ENCODE measurements around the gene DUOXA2.
"Not testable (repeated sequence)": the region's sequence is repeated elsewhere in the genome, so short reads cannot be mapped to it uniquely, and the experiment has no call there.

The DUOXA2 gene

GRCh38 chr15:45117308-45118130 lies 3.4 kb downstream of the DUOXA2 start:
- DNase-seq, result no peak

- DNase-seq, result no peak
These were observed 4.0 kb downstream of the DUOXA2 start for GRCh38 chr15:45118131-45118588.

DNA sequence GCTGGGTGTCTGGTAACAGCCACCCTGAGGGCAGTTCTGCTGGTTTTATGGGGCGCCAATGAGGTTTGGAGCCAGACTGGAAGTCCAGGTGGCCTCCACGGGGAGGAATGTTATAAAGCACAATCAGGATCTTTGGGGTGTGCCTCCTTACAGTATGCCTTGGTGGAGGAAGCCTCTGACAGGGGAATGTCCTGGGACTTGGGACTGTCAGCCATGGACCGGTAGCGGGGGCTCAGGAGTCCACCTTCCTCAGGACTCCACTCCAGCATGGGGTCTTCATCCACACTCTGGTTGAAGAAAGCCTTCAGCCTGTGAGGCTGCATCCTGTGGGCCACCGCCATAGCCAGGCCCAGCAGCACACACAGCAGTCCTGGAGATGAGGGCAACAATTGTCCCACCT lies 4.9 kb downstream of the DUOXA2 start:
- DNase-seq, result no peak

DNA sequence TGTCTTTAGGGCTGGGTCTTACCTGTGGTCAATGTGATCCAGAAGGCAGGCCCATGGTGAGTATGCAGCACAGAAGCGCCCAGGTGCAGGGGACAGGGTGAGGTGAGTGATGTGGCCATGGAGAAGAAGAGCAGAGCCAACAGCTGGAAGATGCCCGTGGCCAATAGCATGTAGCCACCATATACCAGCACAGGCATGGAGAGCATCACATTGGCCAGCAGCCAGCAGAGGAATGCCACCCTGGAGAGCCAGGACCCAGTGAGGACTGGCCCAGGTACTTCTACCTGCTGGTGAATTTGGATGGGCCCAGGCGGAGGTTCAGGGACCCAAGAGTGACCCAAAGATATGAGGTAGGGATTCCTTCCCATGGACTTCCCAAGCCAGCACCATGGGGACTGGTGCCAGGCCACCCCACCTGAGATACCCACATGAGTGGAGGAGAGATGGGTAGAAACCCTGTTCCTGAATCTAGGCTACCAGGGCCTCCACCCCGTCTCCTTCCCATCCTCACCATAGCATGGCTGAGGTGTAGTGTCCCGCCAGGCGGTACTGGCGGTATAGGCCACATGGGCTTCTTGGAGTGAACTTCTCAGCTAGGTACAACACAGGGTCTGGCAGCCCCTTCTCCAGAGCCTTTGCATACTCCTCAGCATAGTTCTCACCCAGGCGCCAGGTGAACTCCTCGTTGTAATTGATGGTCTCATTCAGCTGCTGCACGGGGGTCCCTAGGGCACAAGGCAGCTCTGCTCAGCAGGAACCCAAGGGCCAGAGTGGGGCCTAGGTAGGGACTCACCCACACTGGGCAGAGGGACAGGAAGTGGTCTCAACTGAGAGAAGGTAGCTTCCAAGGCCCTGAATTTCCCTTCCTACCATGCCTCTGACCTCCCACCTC lies 6.2 kb downstream of the DUOXA2 start:
- no peak for DNase-seq

DNA sequence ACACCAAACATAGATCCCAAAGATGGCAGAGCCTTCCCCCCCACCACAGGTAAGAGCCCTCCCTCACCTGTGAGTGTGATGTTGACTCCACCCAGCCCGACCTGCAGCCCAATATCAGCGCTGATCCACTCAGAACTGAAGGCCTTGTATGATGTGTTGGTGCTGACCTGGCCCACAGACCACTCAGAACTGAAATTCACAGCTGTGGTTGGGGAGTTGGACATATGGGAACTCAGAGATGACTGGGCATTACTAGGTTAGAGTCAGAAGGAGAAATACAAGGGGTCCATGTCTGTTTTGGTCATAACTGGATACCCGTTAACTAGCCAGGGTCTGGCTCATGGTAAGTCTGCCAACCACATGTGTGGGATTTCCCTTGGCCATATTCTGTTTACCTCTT lies 6.9 kb downstream of the DUOXA2 start:
- no peak for DNase-seq

DNA sequence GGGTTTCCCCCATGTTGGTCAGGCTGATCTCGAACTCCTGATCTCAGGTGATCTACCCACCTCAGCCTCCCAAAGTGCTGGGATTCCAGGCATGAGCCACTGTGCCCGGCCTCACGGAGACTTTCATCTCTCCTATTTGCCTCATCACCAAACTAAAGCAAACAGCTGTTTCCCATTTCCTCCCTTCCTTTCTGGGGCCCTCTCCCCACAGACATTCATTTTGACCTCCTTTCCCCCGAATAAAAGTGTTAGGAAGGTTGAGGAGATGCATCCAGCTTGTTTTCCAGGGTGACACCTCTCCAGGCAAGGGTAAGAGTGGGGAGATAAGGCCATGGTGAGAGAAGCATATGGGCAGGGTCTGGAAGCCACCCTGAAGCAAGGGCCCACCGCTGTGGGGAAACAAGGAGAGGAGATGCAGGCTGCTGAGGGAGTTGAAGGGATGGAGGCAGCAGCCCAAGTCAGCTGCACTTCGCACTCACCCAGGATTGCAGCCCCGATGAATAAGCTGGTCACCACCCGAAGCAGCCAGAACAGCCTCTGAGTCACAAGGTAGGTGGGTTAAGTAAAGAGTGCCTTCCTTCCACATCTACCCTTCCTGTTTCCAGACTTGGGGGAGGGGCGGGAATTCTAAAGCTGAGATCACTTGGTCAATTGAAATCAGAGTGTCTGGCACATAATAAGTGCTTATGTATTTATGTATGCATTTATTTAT lies 7.7 kb downstream of the DUOXA2 start:
- DNase-seq, result no peak

DNA sequence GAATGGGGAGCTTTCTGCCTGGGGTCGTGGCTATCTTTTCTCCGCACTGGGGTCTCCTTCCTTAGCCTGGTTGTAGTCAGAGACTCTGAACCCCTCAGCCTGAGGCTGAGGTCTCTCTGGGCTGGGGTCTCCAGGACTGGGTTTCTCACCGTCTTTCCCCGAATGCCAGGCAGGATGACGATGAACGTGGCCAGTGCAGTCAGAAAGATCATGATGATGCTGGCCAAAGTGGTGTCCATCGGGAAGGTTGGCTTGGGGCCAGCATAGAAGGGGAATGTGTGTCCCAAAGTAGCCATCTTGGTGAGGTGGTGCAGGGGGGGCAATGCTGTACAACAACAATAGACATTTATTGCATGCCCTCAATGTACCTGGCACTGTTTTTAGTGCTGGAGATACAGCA lies 8.6 kb downstream of the DUOXA2 start:
- no peak for DNase-seq

GRCh38 chr15:45123397-45123796 lies 9.3 kb downstream of the DUOXA2 start:
- no peak for DNase-seq

DNA sequence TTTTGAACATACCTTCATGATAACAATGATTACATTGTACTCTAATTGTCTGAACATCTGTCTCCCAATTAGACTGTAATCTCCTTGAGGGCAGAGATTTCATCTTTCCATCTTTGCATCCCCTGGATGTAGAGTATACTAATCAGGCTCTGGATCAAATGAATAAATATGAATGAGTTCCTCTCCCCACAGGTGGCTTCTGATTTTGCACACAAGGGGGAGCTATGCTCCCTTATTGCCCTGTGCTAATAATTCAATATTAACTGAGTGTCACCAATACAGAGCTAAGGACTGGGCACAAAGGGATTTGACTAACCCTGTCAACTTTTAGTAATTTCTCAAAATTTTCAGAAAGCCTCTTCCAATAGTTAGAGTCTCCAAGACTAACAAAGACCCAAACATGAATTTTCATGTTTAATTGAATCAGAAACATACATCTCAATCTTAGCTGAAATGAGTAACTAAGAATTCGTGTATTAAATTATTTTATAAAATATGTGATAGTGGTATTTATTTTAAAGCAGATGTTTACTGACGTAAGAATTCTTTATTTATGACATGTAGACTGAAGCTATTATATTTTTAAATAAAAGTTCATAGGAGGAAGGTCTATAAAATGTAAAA lies 12.5 kb downstream of the DUOXA2 start:
- DNase-seq, result no peak

DNA sequence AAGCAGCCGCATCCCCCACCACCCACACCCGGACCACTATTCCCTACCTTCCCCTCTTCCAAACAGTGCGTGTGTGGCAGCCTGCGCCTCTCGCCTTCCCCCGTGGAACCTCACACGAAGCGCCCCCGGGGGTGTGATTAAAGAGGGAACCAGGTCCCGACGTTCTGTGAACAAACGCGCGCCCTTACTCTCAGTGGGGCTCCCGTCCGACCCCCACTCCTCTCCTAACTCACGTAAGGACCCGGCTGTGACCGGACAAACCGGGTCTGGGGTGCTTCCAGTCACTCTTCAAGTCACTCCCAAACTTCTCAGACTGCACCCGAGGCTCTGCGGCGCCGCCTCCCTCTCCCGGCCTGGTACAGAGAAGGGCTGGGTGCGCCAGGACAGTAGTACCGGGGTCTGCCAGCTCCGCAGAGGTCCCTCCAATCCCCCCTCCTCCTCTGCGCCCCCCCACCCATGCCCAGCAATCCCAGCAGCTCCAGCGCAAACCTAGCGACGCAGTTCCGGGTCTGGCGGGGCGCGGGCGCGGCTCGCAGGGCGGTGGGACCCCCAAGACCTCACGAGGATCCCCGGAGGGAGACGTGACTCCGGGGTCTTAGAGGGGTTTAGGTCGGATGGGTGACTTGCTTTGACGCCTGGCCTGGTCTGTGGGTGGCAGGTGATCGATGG lies 15.0 kb downstream of the DUOXA2 start:
- no peak for DNase-seq

- no peak for DNase-seq
These were observed 15.6 kb downstream of the DUOXA2 start, which contains the start of the genes DUOX1 and DUOXA1 for GRCh38 chr15:45129651-45130129. Gene DUOX1, plus strand, starts transcription at chr15:45129994. Its CDS starts 1,973 bp downstream, at chr15:45131967. Gene DUOXA1, minus strand, starts transcription at chr15:45129879. Its CDS starts 6,865 bp downstream, at chr15:45123014.

GRCh38 chr15:45130291-45131000 lies 16.3 kb downstream of the DUOXA2 start:
- DNase-seq, result no peak

- DNase-seq, result no peak
These were observed 17.4 kb downstream of the DUOXA2 start for GRCh38 chr15:45131510-45131909.

- DNase-seq, result no peak
These were observed 18.9 kb downstream of the DUOXA2 start for GRCh38 chr15:45132844-45133560.

- no peak for DNase-seq
These were observed 19.4 kb downstream of the DUOXA2 start for GRCh38 chr15:45133561-45133920.

DNA sequence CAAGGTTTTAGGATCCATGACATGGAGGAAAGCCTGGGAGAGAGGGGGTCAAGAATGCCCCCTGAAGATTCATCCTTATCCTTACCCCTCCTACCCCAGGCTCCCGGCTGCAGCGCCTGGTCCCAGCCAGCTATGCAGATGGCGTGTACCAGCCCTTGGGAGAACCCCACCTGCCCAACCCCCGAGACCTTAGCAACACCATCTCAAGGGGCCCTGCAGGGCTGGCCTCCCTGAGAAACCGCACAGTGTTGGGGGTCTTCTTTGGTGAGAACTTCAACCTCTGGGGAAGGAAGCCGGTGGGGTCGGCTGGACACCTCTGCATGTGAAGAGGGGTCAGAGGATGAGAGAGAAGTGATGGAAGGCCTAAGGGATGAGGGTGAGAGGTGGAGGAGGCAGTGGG lies 19.9 kb downstream of the DUOXA2 start:
- no peak for DNase-seq

- DNase-seq, result no peak
These were observed 20.8 kb downstream of the DUOXA2 start for GRCh38 chr15:45134682-45135604.

DNA sequence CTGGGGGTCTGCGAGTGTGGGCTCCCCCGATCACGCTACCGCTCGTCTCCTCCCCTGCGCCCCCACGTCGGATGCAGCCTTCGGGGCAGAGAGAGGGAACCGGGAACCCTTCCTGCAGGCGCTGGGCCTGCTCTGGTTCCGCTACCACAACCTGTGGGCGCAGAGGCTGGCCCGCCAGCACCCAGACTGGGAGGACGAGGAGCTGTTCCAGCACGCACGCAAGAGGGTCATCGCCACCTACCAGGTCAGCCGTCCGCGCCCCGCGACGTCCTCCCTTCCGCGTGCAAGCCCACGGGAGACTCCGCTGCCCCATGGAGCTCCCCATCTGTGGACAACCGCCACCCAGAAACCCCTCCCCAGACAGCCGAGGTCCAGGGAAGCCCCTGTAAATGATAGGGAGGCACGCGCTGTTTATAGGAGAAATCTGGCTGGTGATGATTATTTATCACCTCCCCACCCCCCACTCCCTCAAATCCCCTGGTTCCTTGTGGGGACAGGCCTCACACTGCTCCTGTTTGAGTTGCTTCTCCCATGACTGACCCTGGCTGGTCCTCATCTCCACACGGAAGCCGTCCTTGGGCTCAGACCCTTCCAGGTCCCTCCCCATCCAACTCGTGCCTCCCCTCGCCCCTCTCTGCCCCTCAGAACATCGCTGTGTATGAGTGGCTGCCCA lies 21.7 kb downstream of the DUOXA2 start:
- DNase-seq, result not testable (repeated sequence)

DNA sequence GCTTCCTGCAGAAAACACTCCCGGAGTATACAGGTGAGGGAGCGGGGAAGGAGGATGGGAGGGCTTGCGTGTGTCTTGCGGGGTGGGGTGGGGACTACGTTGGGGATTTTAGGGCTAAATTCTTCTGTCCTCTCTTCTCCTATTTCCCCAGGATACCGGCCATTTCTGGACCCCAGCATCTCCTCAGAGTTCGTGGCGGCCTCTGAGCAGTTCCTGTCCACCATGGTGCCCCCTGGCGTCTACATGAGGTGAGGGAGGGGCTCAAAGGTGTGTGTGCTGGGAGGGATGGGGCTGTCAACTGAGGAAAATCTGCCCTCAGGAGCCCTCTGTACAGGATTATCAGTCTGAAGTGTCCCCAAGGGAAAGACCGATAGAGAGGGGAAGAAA lies 22.2 kb downstream of the DUOXA2 start:
- DNase-seq, result no peak
